ENCODE data around the gene U2SURP.
"Not testable (repeated sequence)": the region's sequence is repeated elsewhere in the genome, so short reads cannot be mapped to it uniquely, and the experiment has no call there.

The U2SURP gene

GRCh38 chr3:143072298-143073020 lies 71.1 kb downstream of the U2SURP start:
- DNase-seq, result not testable (repeated sequence)

- not testable (repeated sequence) for DNase-seq
Measured at GRCh38 chr3:143073541-143073940, 72.2 kb downstream of the U2SURP start.

- not testable (repeated sequence) for DNase-seq
Measured at GRCh38 chr3:143073983-143074382, 72.6 kb downstream of the U2SURP start.

GRCh38 chr3:143078883-143079282 lies 77.5 kb downstream of the U2SURP start:
- no peak for DNase-seq

- DNase-seq, result no peak
Measured at GRCh38 chr3:143080196-143080595, 78.8 kb downstream of the U2SURP start.

GRCh38 chr3:143081365-143081764 lies 80.0 kb downstream of the U2SURP start:
- DNase-seq, result no peak

GRCh38 chr3:143081844-143082778 lies 80.7 kb downstream of the U2SURP start:
- no peak for DNase-seq

- DNase-seq, result no peak
Measured at GRCh38 chr3:143083781-143084180, 82.4 kb downstream of the U2SURP start.

GRCh38 chr3:143084856-143085731 lies 83.7 kb downstream of the U2SURP start:
- no peak for DNase-seq

GRCh38 chr3:143088835-143089234 lies 87.5 kb downstream of the U2SURP start:
- no peak for DNase-seq

GRCh38 chr3:143089965-143090364 lies 88.6 kb downstream of the U2SURP start:
- DNase-seq, result no peak

- no peak for DNase-seq
Measured at GRCh38 chr3:143090486-143090885, 89.1 kb downstream of the U2SURP start.

- DNase-seq, result no peak
Measured at GRCh38 chr3:143090976-143091837, 89.8 kb downstream of the U2SURP start.

GRCh38 chr3:143092191-143092590 lies 90.8 kb downstream of the U2SURP start:
- no peak for DNase-seq

GRCh38 chr3:143095813-143096212 lies 94.4 kb downstream of the U2SURP start:
- no peak for DNase-seq

GRCh38 chr3:143098032-143098764 lies 96.8 kb downstream of the U2SURP start:
- no peak for DNase-seq

- no peak for DNase-seq
Measured at GRCh38 chr3:143099210-143099609, 97.8 kb downstream of the U2SURP start.

- no peak for DNase-seq
Measured at GRCh38 chr3:143099690-143100089, 98.3 kb downstream of the U2SURP start.

- DNase-seq, result no peak
Measured at GRCh38 chr3:143100451-143100850, 99.1 kb downstream of the U2SURP start.

- no peak for DNase-seq
Measured at GRCh38 chr3:143101792-143102381, 100.5 kb downstream of the U2SURP start.

GRCh38 chr3:143103652-143104051 lies 102.3 kb downstream of the U2SURP start:
- no peak for DNase-seq
